DND-41 (cell line): ENCODE results near the gene C1orf35.

Source experiments
- EZH2 ChIP-seq: IDR thresholded peaks from 3 replicates; pipeline ENCODE4 v1.6.1; 2012; ENCODE audit warnings: borderline replicate concordance, low read depth, mild to moderate bottlenecking, moderate library complexity, low read length, inconsistent platforms; ENCODE audit not compliant: severe bottlenecking
- TF ChIP-seq, protein P1 (sequence below): IDR thresholded peaks from 2 replicates; pipeline ENCODE4 v1.5.1; 2012; ENCODE audit warnings: borderline replicate concordance, low read length, moderate library complexity, mild to moderate bottlenecking; ENCODE audit not compliant: poor library complexity, severe bottlenecking; ENCODE audit errors: extremely low read depth

DNA sequence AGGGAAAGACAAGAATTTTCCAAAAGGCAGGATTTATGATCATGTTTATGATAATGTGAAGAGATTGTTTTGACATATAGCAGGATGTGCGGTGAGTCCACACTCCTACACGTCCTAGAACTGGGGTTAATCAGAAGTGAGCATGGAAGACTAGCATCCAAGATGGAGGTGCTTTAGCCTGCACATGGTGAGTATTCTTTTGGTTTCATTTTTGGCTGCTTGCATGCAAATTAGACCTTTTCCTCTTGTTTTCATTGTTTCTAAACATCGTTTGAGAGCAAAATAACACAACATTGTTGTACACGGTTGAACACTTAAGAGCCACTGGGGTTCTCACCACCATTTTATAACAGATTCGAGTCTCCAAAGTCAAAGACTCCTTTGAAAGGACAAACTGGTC lies 22.1 kb upstream of the C1orf35 start:
- TF ChIP-seq, protein P1, sequence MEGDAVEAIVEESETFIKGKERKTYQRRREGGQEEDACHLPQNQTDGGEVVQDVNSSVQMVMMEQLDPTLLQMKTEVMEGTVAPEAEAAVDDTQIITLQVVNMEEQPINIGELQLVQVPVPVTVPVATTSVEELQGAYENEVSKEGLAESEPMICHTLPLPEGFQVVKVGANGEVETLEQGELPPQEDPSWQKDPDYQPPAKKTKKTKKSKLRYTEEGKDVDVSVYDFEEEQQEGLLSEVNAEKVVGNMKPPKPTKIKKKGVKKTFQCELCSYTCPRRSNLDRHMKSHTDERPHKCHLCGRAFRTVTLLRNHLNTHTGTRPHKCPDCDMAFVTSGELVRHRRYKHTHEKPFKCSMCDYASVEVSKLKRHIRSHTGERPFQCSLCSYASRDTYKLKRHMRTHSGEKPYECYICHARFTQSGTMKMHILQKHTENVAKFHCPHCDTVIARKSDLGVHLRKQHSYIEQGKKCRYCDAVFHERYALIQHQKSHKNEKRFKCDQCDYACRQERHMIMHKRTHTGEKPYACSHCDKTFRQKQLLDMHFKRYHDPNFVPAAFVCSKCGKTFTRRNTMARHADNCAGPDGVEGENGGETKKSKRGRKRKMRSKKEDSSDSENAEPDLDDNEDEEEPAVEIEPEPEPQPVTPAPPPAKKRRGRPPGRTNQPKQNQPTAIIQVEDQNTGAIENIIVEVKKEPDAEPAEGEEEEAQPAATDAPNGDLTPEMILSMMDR = no peak
- TF ChIP-seq EZH2 = no peak
